Islet precursor cell (in vitro differentiated cells): ENCODE measurements around the gene NISCH.

Source experiments
- DNase-seq: peaks from one replicate; pipeline ENCODE4 v3.0.0-alpha.2; 2018

NISCH gene

DNA sequence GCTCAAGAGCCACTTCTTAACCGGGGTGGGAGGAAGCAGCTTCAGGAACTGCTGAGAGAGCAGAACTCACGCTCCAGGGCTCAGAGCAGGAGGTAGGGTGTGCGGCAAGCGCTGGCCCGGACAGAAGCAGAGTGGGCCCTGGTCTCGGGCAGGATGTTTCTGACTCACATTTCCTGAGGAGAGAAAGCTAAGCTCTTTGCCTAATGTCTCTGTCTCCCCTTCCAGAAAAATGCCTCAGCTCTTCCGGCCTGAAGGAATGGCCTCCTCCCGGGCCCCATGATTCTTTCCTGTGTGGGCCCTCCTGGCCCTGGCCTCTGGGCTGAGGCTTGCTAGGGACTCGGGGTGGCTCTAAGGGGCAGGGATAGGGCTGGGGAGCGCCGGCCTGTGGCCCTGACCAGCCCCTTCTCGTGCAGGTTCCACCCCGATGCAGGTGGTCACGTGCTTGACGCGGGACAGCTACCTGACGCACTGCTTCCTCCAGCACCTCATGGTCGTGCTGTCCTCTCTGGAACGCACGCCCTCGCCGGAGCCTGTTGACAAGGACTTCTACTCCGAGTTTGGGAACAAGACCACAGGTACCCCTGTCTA, 35.6 kb downstream of the NISCH start:
- no peak for DNase-seq

DNA sequence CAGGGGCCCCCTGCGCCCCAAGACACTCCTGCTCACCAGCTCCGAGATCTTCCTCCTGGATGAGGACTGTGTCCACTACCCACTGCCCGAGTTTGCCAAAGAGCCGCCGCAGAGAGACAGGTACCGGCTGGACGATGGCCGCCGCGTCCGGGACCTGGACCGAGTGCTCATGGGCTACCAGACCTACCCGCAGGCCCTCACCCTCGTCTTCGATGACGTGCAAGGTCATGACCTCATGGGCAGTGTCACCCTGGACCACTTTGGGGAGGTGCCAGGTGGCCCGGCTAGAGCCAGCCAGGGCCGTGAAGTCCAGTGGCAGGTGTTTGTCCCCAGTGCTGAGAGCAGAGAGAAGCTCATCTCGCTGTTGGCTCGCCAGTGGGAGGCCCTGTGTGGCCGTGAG, 36.7 kb downstream of the NISCH start:
- DNase-seq, result no peak

DNA sequence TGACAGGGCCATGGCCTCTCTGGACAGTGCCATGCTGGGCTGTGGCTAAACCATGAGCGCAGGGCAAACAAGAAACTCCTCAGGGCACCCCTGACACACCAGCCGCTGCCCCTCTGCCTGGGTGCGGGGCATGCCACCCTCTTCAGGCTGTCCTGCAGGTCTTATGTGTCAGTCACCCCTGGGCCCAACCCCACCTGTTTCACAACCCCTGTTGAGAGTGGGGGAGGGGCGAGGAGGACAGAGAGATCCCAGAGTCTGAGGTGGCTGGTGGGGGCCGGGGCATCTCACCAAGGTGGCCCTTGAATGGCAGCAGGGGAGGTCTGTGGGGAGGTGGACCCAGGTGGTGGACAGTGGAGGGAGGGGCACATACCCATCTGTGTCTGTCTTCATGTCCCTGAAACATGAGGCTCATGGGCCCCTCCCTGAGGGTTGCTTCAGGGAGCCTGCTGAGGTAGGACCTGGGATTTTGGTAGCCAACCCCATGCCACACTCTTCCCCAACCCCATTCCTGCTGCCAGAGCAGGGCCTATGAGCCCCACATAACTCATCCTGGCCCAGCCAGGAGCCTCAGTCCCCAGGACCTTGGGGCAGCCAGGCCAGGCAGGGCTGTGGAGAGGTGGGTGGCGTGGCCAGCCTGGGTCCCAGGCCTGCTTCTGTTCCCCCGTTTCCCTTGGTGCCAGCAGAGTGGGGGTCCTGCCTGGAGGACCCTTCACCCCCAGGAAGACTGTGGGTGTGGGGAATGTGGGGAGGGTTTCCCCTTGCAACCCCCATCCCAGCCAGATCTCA, 38.0 kb downstream of the NISCH start:
- DNase-seq, result no peak

DNA sequence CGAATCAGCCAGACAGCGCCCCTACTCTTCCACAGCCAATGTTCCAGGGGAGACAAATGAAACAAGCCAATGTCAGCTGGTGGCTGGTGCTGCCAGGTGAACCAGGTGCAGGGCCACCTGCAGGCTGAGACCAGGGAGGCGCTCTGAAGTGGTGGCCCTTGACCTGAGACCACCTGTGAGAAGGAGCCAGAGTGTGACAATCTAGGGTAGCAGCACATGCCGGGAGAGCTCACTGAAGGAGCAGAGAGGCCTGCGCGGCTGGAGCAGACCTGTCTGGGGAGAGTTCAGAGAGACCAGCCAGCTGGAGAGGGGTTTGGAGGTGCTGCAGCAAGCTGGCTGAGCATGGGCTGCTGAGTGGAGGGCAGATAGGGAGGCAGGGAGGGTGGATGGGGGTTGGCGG, 39.0 kb downstream of the NISCH start:
- no peak for DNase-seq

DNA sequence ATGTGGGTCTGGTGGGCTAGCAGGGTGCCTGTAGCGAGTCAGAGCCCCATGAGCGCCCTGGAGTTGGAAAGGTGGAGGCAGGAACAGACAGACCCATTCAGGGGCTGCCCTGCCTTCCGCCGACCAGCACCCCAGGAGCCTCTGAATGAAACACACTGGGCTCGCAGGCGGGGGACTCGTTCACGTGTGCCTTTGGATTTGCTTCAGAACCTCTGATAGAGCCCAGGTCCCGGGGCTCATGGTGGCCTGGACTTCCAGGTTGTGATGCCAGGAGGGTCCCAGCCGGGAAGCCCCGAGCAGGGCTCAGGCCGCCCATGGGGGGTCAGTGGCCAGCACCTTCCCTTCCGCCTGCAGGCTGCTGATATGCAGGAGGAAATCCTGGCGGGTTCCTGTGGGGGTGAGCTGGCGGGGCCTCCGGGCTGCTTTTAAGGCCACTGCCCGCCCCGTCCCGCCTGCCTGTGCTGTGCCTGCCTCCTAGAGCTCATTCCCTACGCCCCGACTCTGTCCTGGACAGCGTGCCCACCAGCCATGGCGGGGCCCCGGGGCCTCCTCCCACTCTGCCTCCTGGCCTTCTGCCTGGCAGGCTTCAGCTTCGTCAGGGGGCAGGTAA, 39.6 kb downstream of the NISCH start, which contains the start of gene STAB1:
Gene STAB1, plus strand, starts transcription at position 453 of the 610 bp plus-strand sequence. Its CDS starts 76 bp downstream, at position 529.
- no peak for DNase-seq

DNA sequence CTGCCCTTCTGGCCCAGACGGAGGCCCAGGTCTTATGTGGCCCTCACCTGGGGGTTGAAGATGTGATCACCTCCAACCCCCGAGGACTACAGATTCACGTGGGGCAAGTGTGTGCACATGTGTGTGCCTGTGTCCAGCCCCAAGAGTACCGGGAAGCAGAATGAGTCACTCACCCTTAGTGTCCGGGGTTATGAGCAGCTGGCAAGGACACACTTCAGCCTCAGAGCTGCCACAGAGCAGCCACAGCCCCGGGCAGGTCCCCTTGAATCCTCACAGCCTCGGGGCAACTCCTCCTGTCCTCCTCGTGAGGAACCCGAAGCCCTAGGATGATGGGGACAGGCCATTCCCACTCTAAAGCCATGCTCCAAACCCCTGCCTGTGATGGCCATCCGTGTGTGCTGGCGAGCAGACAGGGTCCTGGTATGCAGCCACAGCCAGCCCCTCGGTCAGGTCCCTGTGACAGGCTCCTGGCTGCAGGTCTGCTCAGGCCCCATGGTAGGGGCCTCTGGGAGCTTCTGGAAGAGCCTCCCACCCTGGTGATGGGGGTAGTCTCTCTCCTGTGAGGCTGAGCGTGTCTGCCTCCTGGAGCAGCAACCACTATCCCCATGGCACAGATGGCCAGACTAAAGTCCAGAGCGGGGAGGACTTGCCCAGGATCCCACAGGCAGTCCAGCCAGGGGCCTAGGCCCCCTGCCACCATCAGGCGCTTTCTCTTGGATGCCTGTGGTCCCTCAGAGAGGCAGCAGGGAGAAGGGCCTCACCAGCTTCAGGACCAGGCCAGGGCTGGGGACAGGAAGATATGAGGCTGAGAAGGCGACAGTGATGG, 40.6 kb downstream of the NISCH start:
- DNase-seq, result no peak

DNA sequence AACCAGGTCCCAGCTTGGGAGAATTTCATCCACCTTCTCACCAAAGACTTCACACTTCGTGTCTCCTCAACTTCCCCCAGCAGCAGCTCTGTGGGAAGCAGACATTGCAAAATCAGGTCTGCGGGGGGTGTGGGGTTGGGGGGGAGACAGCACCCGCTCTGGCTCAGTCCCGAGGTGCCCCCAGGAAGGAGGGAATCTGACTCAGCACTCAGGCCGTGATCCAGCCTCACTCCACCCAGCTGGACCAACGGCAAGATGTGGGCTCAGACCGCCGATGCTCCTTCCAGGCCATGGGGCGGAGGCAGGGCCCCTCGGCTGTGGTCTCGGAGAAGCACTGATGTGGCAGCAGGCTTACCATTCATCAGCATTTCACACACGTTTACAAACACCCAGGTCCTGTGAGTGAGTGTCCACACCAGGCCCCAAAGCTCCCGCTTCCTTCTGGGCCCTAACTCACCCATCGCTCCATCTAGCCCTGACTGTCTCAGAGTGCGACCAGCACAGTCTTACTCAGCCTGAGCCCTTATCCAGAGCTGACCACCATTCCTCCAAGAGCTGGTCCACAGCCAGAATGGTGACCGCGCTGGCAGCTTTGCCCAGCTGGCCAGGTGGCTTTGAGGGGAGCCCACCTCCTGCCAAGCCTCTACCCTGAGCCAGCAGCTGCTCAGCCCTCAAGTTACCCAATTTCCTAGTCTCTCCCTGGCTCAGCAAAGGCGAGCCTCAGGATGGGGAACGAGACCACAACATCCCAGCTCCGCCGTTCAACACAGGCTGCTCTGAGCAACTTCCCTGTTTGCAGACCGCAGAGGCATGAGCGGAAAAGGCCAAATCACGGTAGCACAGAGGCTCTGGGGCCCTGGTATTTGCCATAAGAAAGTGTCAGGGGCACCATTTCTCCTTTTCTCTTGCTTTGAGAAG, 43.0 kb downstream of the NISCH start:
- DNase-seq, result no peak

DNA sequence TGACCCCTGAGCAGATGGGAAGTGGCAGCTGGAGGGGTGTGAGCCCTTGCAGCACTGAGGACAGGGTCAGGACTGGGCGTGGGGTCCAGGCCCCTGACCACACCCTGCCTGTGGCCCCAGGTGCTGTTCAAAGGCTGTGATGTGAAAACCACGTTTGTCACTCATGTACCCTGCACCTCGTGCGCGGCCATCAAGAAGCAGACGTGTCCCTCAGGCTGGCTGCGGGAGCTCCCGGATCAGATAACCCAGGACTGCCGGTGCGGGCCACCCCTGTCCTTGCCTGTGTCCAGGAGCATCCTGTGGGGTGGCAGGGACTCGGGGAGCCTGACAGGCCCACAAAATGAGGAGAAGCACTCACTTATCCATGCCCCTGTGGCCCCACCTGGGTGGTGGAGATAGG, 45.6 kb downstream of the NISCH start:
- no peak for DNase-seq

DNA sequence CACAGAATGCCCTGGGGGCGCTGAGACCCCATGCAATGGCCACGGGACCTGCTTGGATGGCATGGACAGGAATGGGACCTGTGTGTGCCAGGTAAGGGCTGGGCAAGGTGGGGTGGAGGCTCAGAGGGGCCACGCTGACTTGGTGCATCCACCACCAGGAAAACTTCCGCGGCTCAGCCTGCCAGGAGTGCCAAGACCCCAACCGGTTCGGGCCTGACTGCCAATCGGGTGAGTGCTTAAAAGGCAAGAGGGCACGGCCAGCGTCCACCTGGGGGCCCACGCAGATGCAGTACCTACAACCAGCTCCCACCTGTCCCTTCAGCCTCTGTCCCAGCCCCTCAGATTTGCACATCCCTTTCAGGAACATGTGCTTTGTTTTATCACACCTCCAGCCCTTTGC, 46.6 kb downstream of the NISCH start:
- DNase-seq, result no peak

DNA sequence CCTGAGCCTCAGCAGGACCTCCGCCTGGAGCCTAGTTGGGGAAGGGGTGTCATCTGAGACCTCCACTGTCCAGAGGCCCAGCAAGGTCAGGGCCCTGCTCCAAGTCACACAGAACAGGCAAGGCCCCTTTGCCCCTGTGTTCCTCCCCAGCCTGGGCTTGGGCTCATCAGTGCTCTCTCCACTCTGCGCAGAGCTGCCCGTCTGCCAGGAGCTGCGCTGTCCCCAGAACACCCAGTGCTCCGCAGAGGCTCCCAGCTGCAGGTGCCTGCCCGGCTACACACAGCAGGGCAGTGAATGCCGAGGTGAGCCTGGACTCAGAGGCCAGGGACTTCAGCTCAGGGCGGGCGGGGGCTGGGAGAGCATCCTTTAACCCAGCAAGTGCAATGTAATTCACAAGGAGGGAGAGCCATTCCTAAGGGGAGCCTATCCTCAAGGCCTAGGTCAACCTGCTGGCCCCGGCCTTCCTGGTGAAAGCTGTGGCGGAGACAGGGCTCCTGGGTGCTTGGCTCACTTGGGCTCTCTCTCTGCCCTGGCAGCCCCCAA, 47.5 kb downstream of the NISCH start:
- DNase-seq, result no peak

DNA sequence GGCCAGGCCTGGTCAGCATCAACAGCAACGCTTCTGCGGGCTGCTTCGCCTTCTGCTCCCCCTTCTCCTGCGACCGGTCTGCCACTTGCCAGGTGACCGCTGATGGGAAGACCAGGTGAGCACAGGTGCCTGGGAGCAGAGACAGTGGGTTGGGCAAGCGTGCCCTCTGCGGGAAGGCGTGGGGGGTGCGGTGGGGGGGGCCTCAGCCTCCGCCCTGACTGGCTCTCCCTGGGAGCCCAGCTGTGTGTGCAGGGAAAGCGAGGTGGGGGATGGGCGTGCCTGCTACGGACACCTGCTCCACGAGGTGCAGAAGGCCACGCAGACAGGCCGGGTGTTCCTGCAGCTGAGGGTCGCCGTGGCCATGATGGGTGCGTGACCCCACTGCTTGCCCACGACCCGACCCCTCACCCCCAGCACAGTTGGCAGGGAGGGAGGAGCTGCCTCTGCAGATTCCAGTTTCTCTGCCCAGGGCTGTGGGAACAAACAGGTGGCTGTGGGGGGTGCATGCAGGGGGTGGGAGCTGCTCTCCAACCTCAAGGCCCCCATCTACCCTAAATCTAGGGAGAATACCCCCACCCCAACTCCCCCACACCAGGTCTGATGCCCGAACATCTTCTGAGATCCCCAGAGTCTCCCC, 48.5 kb downstream of the NISCH start:
- no peak for DNase-seq

DNA sequence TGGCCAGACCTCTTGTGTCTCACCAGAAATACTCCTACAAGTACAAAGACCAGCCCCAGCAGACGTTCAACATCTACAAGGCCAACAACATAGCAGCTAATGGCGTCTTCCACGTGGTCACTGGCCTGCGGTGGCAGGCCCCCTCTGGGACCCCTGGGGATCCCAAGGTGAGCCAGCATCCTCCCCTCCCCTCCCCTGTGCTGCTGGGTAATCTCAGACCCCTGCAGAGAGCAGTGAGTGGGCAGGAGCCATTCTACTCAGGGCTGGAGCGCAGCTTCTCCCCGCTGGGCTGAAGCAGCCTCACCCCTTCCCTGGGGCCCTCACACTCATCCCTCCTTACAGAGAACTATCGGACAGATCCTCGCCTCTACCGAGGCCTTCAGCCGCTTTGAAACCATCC, 49.6 kb downstream of the NISCH start:
- DNase-seq, result no peak

DNA sequence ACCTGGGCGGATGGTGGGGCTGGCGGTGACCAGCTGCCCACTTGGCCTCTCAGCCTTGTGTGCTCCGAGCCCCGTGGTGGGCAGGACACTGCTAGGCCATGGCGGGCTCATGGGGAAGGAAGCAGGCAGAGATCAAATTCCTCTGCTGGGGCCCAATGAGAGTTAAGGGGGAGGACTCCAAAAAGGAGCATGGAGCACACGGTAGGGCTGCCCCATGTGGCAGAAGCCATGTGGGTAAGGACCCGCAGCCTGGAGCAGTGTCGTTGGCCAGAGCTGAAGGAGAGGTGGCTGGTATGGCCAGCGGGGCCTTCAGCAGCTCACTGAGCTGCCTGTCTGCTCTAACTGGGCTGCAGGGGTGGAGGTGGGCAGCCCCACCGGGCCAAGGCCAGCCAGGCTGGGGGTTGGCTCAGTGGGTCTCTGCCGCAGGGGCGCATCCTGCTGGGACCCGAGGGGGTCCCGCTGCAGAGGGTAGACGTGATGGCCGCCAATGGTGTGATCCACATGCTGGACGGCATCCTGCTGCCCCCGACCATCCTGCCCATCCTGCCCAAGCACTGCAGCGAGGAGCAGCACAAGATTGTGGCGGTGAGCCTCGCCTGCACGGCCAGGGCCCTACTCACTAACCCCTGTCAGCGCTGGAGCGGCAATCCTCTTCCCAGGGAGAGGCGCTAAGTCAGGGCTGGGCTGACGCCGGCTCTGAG, 51.0 kb downstream of the NISCH start:
- no peak for DNase-seq

DNA sequence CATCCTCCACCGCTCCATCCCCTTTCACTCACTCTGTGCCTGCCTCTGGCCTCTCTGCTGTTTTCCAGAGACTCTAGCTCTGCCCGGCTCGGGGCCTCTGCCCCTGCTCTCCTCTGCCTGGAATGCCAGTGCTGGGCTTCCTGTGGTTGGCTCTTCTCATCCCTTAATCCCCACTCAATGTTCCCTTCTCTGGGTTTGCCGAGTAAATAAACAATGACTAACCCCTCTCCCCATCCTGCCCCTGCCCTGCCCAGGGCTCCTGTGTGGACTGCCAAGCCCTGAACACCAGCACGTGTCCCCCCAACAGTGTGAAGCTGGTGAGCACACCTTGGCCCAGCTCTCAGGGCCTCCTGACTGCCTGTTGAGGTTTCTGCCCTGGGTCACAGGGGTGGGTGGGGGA, 52.0 kb downstream of the NISCH start:
- DNase-seq, result no peak

DNA sequence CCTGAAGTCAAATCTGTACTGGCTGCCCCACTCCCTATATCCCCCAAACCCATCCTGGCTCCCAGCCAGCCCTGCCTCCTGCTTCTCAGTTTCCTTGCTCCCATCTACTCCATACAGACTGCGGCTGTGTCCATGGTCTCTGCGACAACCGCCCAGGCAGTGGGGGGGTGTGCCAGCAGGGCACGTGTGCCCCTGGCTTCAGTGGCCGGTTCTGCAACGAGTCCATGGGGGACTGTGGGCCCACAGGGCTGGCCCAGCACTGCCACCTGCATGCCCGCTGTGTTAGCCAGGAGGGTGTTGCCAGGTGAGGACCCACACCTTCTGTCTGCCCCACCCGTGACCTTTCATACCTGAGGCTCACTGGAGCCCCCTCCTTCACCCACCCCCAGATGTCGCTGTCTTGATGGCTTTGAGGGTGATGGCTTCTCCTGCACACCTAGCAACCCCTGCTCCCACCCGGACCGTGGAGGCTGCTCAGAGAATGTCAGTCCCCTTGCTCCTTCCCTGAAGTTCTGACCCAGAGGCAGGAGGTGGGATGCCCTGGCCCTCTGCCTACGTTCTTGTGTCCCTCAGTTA, 54.4 kb downstream of the NISCH start:
- DNase-seq, result no peak

DNA sequence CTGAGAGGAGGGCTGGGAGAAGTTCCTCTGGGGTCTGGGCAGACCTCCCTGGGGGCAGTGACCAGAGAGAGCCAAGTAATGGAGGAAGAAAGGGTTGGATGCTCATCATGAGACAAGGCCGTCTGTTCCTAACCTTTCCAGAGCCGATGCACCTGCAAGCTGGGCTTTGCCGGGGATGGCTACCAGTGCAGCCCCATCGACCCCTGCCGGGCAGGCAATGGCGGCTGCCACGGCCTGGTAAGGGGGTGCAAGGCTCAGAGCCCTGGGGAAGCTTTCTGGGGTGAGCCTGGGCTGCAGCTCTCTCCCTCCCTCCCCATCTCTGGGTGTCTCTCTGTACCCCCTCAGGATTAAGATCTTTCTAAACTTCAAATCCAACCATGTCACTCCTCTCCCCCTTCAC, 56.1 kb downstream of the NISCH start:
- DNase-seq, result no peak

DNA sequence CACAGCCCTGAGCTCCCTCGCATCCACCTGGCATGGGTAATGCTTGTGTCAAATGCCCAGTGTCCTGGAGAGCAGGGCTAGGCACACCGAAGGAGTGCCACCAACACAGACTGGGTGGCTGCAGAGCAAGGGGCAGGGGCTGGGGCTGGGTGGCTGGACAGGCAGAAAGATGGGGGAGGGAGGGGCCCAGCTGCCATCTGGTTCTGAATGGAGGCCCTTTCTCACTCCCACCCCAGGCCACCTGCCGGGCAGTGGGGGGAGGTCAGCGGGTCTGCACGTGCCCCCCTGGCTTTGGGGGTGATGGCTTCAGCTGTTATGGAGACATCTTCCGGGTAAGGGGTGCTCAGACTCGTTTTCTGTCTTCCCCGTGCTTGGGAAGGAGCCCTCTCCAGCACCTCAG, 56.7 kb downstream of the NISCH start:
- no peak for DNase-seq

DNA sequence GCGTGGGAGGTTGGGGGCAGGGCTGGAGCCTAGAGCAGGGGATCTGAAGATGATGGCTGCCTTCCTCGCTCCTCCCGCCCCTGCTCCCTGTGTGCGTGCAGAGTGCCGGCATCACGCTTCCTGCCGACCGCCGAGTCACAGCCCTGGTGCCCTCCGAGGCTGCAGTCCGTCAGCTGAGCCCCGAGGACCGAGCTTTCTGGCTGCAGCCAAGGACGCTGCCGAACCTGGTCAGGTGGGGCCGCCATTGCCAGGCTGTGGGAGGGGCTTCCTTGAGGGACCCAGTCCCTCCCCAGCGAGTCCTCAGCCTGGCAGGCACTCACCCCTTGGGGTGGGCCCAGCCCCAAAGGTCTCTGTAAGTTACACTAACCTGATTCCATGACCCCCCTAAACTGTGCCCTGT, 57.3 kb downstream of the NISCH start:
- DNase-seq, result no peak

DNA sequence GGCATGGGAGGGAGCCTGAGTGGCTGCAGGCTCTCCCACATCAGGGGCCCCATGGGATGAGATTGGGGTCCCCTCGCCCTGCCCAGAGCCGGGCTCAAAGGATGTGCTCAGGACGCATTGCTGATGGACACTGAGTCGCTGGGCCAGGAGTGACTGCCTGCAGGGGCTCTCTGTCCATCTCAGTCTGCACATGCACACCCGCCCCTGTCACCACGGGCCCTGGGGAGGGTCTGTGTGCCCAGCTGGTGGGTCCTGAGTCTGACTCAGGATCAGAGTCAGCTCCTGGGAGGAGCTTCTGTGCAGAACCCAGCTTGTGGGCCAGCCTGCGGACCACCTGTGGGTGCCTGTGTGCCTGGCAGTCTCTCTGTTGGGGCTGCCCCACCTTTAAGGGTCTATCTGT, 57.9 kb downstream of the NISCH start:
- no peak for DNase-seq

DNA sequence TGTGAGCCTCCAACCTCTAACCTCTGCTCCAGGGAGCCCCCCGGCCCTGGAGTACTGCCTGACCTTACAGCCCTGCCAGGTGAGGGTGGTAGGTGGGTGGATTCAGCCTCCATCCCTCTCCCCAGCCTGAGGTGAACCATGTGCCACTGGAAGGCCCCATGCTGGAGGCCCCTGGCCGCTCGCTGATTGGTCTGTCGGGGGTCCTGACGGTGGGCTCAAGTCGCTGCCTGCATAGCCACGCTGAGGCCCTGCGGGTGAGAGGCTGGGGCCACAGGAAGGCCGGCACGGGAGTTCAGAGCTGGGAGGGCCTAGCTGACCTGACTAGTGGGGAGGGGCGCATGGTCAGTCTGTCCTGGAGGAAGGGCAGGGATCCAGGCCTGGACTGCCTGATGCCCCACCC, 59.2 kb downstream of the NISCH start:
- no peak for DNase-seq

DNA sequence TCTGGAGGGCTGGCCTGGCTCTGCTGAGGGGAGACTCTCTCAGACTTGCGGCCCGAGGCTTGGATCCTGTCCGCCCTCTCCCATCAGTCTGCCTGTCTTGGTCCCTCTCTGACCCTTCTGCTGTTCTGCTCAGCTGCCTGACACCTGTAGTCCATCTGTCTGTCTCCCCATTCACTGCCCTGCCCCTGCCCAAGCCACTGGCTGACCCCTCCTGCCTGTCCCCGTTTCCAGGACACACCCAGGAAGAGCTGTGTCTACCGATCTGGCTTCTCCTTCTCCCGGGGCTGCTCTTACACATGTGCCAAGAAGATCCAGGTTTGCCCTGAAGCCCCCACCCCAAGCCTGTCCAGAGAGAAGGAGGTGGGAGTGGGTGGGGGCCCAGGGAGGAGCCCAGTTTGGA, 59.8 kb downstream of the NISCH start:
- no peak for DNase-seq
